Trophoblast cell (in vitro differentiated cells and primary cell): ENCODE data around the gene UGT1A4.
"Not testable (repeated sequence)": the region's sequence is repeated elsewhere in the genome, so short reads cannot be mapped to it uniquely, and the experiment has no call there.

Source experiments
- DNase-seq, 2 donors: peaks; one replicate each; pipeline ENCODE4 v3.0.0-alpha.2; 2016
- H2AFZ ChIP-seq: 2 replicates; pipeline ENCODE4 v1.6.1; 2013; ENCODE audit warnings: low read length, moderate library complexity, mild to moderate bottlenecking; ENCODE audit not compliant: insufficient read depth, poor library complexity
- H2AK5ac ChIP-seq: 2 replicates; pipeline ENCODE4 v1.6.1; 2013; ENCODE audit warnings: mild to moderate bottlenecking, low read length
- H2BK120ac ChIP-seq: 2 replicates; pipeline ENCODE4 v1.6.1; 2013; ENCODE audit warnings: low read length, mild to moderate bottlenecking, moderate library complexity; ENCODE audit not compliant: insufficient read depth, poor library complexity
- H2BK12ac ChIP-seq: 2 replicates; pipeline ENCODE4 v1.6.1; 2013; ENCODE audit warnings: mild to moderate bottlenecking, low read length, moderate library complexity
- H2BK5ac ChIP-seq: 2 replicates; pipeline ENCODE4 v1.6.1; 2013; ENCODE audit warnings: low read length, low read depth, moderate library complexity, mild to moderate bottlenecking; ENCODE audit not compliant: poor library complexity
- H3K14ac ChIP-seq: 2 replicates; pipeline ENCODE4 v1.6.1; 2013; ENCODE audit warnings: mild to moderate bottlenecking, low read length
- H3K18ac ChIP-seq: 2 replicates; pipeline ENCODE4 v1.6.1; 2013; ENCODE audit warnings: mild to moderate bottlenecking, low read length
- H3K23ac ChIP-seq: 2 replicates; pipeline ENCODE4 v1.6.1; 2013; ENCODE audit warnings: low read length
- H3K27ac ChIP-seq: 2 replicates; pipeline ENCODE4 v1.5.1; 2013; ENCODE audit warnings: low read depth, mild to moderate bottlenecking, inconsistent platforms, low read length, moderate library complexity
- H3K27me3 ChIP-seq: 2 replicates; pipeline ENCODE4 v1.6.1; 2013; ENCODE audit warnings: inconsistent platforms, mild to moderate bottlenecking, low read length, moderate library complexity; ENCODE audit not compliant: insufficient read depth
- H3K36me3 ChIP-seq, 2 experiments: 1 replicate in 1 of 2; 2 replicates in 1 of 2; pipeline ENCODE4 v1.6.1; 2013; ENCODE audit warnings: low read length in 2 of 2, mild to moderate bottlenecking in 2 of 2, moderate library complexity in 1 of 2; ENCODE audit not compliant: insufficient read depth in 2 of 2, control insufficient read depth in 1 of 2
- H3K4ac ChIP-seq: 2 replicates; pipeline ENCODE4 v1.6.1; 2013; ENCODE audit warnings: low read depth, mild to moderate bottlenecking, low read length, moderate library complexity
- H3K4me1 ChIP-seq, 2 experiments: 1 replicate in 1 of 2; 2 replicates in 1 of 2; pipeline ENCODE4 v1.6.1; 2013; ENCODE audit warnings: low read length in 2 of 2, mild to moderate bottlenecking in 2 of 2, moderate library complexity in 1 of 2; ENCODE audit not compliant: insufficient read depth in 2 of 2, control insufficient read depth in 1 of 2
- H3K4me2 ChIP-seq: 2 replicates; pipeline ENCODE4 v1.6.1; 2013; ENCODE audit warnings: inconsistent platforms, mild to moderate bottlenecking, low read length, moderate library complexity
- H3K4me3 ChIP-seq: 2 replicates; pipeline ENCODE4 v1.5.1; 2013; ENCODE audit warnings: mild to moderate bottlenecking, low read depth, low read length, inconsistent platforms
- H3K79me1 ChIP-seq: one replicate; pipeline ENCODE4 v1.6.1; 2013; ENCODE audit warnings: low read length
- H3K79me2 ChIP-seq: 2 replicates; pipeline ENCODE4 v1.6.1; 2013; ENCODE audit warnings: low read length, mild to moderate bottlenecking; ENCODE audit not compliant: control insufficient read depth, insufficient read depth, poor library complexity
- H3K9ac ChIP-seq: 2 replicates; pipeline ENCODE4 v1.6.1; 2013; ENCODE audit warnings: mild to moderate bottlenecking, low read length
- H3K9me3 ChIP-seq: 2 replicates; pipeline ENCODE4 v1.6.1; 2013; ENCODE audit warnings: low read depth, mild to moderate bottlenecking, control low read depth, inconsistent platforms, low read length; ENCODE audit not compliant: insufficient read depth
- H4K12ac ChIP-seq: 2 replicates; pipeline ENCODE4 v1.6.1; 2013; ENCODE audit warnings: low read depth, mild to moderate bottlenecking, low read length, moderate library complexity
- H4K8ac ChIP-seq: 2 replicates; pipeline ENCODE4 v1.6.1; 2013; ENCODE audit warnings: low read depth, mild to moderate bottlenecking, low read length, moderate library complexity
- H4K91ac ChIP-seq: one replicate; pipeline ENCODE4 v1.6.1; 2013; ENCODE audit warnings: low read depth, mild to moderate bottlenecking, low read length, moderate library complexity
- WGBS: extraction: QIAGEN DNeasy Blood & Tissue Kit; methylation state at CpG from one replicate; pipeline ENCODE4 v1.1.7; 2013; ENCODE audit warnings: missing lambda C conversion rate; ENCODE audit not compliant: insufficient read length, insufficient coverage; ENCODE audit errors: extremely low coverage; 5-methylcytosine and 5-hydroxymethylcytosine counted together

Gene UGT1A4

DNA sequence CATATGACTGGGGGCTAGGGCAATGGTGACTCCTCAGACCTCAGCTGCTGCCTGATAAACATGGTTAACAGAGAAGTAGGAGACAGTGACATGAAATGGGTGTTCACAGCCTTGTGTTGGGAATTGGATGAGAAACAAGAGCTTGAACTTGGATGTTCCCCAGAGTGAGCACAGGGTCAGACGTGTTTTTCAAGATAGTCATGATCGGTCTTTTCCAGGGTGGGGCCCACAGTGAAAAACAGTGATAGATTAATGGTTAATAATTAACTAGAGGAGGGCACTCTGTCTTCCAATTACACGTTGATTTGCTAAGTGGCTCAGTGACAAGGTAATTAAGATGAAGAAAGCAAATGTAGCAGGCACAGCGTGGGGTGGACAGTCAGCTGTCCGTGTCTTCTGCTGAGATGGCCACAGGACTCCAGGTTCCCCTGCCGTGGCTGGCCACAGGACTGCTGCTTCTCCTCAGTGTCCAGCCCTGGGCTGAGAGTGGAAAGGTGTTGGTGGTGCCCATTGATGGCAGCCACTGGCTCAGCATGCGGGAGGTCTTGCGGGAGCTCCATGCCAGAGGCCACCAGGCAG lies 10.3 kb downstream of the UGT1A4 start, which contains the start of gene UGT1A3:
TSS of gene UGT1A3 (plus strand) at position 320 of the 579 bp plus-strand sequence. CDS start at position 405, 85 bp downstream.
- Histone ChIP-seq H3K4me2 (no peak within 1 kb of the TSS), H3K4me1 (no peaks in the 10 kb centered on the region), H3K23ac (no peak within 1 kb of the TSS), H3K4me3 (no peak within 1 kb of the TSS), H3K79me1 (no peaks in the 10 kb centered on the region), H3K79me2 (no peaks in the 10 kb centered on the region), H2BK5ac (no peak within 1 kb of the TSS), H3K36me3 (no peaks in the 10 kb centered on the region), H3K9me3 (peaks cover 10% of the 10 kb centered on the region), H3K4ac (no peak within 1 kb of the TSS), H3K18ac (no peak within 1 kb of the TSS), H3K14ac (no peak within 1 kb of the TSS), H3K27me3 (no peaks in the 10 kb centered on the region), H3K9ac (no peak within 1 kb of the TSS), H4K91ac (no peak within 1 kb of the TSS), H4K8ac (no peak within 1 kb of the TSS), H2AFZ (no peak within 1 kb of the TSS), H4K12ac (no peak within 1 kb of the TSS), H2BK12ac (no peak within 1 kb of the TSS), H2AK5ac (no peak within 1 kb of the TSS), H2BK120ac (no peak within 1 kb of the TSS), H3K27ac (no peak within 1 kb of the TSS)
- DNase-seq = no peak
- WGBS = no CpG with 5 or more reads among the region's 8 CpGs

DNA sequence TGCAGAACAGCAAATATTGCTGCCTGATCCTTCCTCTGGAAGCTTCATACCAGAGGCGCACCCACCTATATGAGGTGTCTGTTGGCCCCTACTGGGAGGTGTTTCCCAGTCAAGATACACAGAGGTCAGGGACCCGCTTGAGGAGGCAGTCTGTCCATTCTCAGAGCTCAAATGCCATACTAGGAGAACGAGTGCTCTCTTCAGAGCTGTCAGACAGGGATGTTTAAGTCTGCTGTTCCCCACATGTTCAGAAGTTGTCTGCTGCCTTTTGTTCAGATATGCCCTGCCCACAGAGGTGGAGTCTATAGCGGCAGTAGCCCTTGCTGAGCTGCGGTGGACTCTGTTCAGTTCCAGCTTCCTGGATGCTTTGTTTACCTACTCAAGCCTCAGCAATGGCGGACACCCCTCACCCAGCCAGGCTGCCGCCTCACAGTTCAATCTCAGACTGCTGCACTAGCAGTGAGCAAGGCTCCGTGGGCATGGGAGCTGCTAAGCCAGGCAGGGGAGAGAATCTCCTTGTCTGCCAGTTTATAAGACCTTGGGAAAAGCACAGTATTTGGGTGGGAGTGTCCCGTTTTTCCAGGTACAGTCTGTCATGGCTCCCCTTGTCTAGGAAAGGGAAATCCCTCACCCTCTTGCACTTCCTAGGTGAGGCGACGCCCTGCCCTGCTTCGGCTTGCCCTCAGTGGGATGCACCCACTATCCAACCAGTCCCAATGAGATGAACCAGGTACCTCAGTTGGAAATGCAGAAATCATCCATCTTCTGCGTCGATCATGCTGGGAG lies 18.5 kb downstream of the UGT1A4 start:
- H3K27me3 ChIP-seq, H2BK12ac ChIP-seq, H3K4ac ChIP-seq, H3K79me2 ChIP-seq, H2AFZ ChIP-seq, H2BK5ac ChIP-seq, H3K4me2 ChIP-seq, H4K8ac ChIP-seq, H3K36me3 ChIP-seq, H3K18ac ChIP-seq, H3K23ac ChIP-seq, H4K12ac ChIP-seq, H3K79me1 ChIP-seq, H3K14ac ChIP-seq, H2AK5ac ChIP-seq, H3K9me3 ChIP-seq, H4K91ac ChIP-seq, H3K9ac ChIP-seq, H3K4me1 ChIP-seq, DNase-seq, H3K27ac ChIP-seq, H2BK120ac ChIP-seq: not testable (repeated sequence)
- peak overlapping the region; percentile 56 for H3K4me3 ChIP-seq
- WGBS = no CpG with 5 or more reads among the region's 14 CpGs

DNA sequence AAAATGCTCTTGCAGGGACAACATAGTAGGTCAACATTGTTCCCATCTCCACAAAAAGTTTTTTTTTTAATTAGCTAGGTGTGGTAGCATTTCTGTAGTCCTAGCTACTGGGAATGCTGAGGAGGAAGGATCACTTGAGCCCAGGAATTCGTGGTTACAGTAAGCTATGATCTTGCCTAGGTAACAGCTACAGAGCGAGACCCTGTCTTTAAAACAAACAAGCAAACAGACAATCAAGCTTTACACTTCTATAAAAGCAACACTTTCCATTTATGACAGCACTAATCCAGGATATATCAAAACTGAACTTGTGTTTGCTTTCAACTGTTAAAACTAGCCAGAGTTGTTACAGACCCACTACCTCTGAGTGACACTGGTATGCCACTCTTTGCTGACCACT lies 22.3 kb downstream of the UGT1A4 start:
- Histone ChIP-seq H3K9me3 (peaks cover 13% of the 10 kb centered on the region), H3K79me2 (no peaks in the 10 kb centered on the region), H3K79me1 (no peaks in the 10 kb centered on the region), H3K36me3 (no peaks in the 10 kb centered on the region), H2BK120ac (no peak overlapping the region), H2AK5ac (no peak overlapping the region), H3K4ac (no peak overlapping the region), H3K18ac (no peak overlapping the region), H3K27ac (no peak overlapping the region), H3K23ac (no peak overlapping the region), H3K27me3 (no peaks in the 10 kb centered on the region), H3K4me1 (no peaks in the 10 kb centered on the region), H4K12ac (no peak overlapping the region), H4K8ac (no peak overlapping the region), H3K4me3 (no peak overlapping the region), H2AFZ (no peak overlapping the region), H2BK5ac (no peak overlapping the region), H3K4me2 (no peak overlapping the region), H3K9ac (no peak overlapping the region), H3K14ac (no peak overlapping the region), H4K91ac (no peak overlapping the region), H2BK12ac (no peak overlapping the region)
- no peak for DNase-seq
- WGBS = no CpG with 5 or more reads among the region's 2 CpGs

GRCh38 chr2:233743464-233744259 lies 25.1 kb downstream of the UGT1A4 start:
- H3K4ac ChIP-seq = no peak overlapping the region
- H4K12ac ChIP-seq = no peak overlapping the region
- H3K36me3 ChIP-seq = no peaks in the 10 kb centered on the region
- no peak overlapping the region for H2BK5ac ChIP-seq
- H2BK12ac ChIP-seq = no peak overlapping the region
- no peak overlapping the region for H2BK120ac ChIP-seq
- H4K91ac ChIP-seq = no peak overlapping the region
- no peak overlapping the region for H2AFZ ChIP-seq
- no peak overlapping the region for H3K23ac ChIP-seq
- H3K79me2 ChIP-seq = no peaks in the 10 kb centered on the region
- no peak overlapping the region for H3K27ac ChIP-seq
- WGBS = no CpG with 5 or more reads among the region's 46 CpGs
- H3K4me3 ChIP-seq = no peak overlapping the region
- no peak overlapping the region for H3K4me2 ChIP-seq
- no peak overlapping the region for H3K18ac ChIP-seq
- H2AK5ac ChIP-seq = no peak overlapping the region
- H3K79me1 ChIP-seq = no peaks in the 10 kb centered on the region
- H3K9me3 ChIP-seq = peaks cover 9% of the 10 kb centered on the region
- H3K9ac ChIP-seq = no peak overlapping the region
- no peaks in the 10 kb centered on the region for H3K27me3 ChIP-seq
- no peak overlapping the region for H4K8ac ChIP-seq
- DNase-seq = no peak
- no peaks in the 10 kb centered on the region for H3K4me1 ChIP-seq
- H3K14ac ChIP-seq = no peak overlapping the region
